Epithelial cell of proximal tubule (primary cell): ENCODE data around the gene SEC61G. TPM values are rescaled to one million over a fixed set of nuclear protein-coding genes. Genes with fewer than 3 reads are reported as not detected.

Source experiments
- DNase-seq: peaks from one replicate; pipeline ENCODE4 v3.0.0-alpha.2; 2011; ENCODE audit warnings: low read depth
- H3K4me3 ChIP-seq: 2 replicates; pipeline ENCODE4 v1.5.1; 2011; ENCODE audit warnings: low read depth, mild to moderate bottlenecking, low read length
- CTCF ChIP-seq: conservative IDR thresholded peaks from 2 replicates; pipeline ENCODE4 v1.5.1; 2012; ENCODE audit warnings: low read depth, mild to moderate bottlenecking, low read length
- total RNA-seq: library from RNA; depleted of rRNA; stranded (reverse); fragments of >200 nt; gene quantifications from 2 replicates; pipeline ENCODE4 v1.2.3, GENCODE V29; 2015

SEC61G gene
- 295 and 716 TPM in 2 replicates for total RNA-seq

GRCh38 chr7:54758702-54759592 lies at the start of gene SEC61G:
Gene SEC61G, minus strand, starts transcription at chr7:54759211. Its CDS starts 1,623 bp downstream, at chr7:54757588.
- H3K4me3 ChIP-seq = peak within 1 kb of the TSS; percentile 81
- TF ChIP-seq CTCF = no peak
- peak; percentile 65 for DNase-seq

- H3K4me3 ChIP-seq = no peak overlapping the region
- DNase-seq = no peak
- TF ChIP-seq CTCF = no peak
Measured at GRCh38 chr7:54802841-54803240, 43.8 kb upstream of the SEC61G start.

- TF ChIP-seq CTCF = no peak
- no peak overlapping the region for H3K4me3 ChIP-seq
- no peak for DNase-seq
Measured at GRCh38 chr7:54802114-54802513, 43.1 kb upstream of the SEC61G start.

GRCh38 chr7:54799792-54800191 lies 40.8 kb upstream of the SEC61G start:
- DNase-seq = no peak
- TF ChIP-seq CTCF = no peak

GRCh38 chr7:54798530-54798929 lies 39.5 kb upstream of the SEC61G start:
- H3K4me3 ChIP-seq = no peak overlapping the region
- no peak for TF ChIP-seq CTCF
- DNase-seq = no peak

More at GRCh38 chr7:54799792-54800191, 40.8 kb upstream of the SEC61G start:
- H3K4me3 ChIP-seq = no peak overlapping the region

GRCh38 chr7:54796853-54797252 lies 37.8 kb upstream of the SEC61G start:
- H3K4me3 ChIP-seq = no peak overlapping the region
- no peak for TF ChIP-seq CTCF
- DNase-seq = no peak

- no peak for DNase-seq
- no peak for TF ChIP-seq CTCF
- no peak overlapping the region for H3K4me3 ChIP-seq
Measured at GRCh38 chr7:54796150-54796549, 37.1 kb upstream of the SEC61G start.
